B cell (primary cell): ENCODE data around the gene KLHL33. TPM values are rescaled to one million over a fixed set of nuclear protein-coding genes. Genes with fewer than 3 reads are reported as not detected.
A peak's percentile ranks its signal among the peaks of the same experiment; 100 is the strongest.

ENCODE experiments used
- ATAC-seq: fragments of 200-7000 bp; cut with Tn5 transposase; one replicate; pipeline ENCODE4 v1.10.0; 2021; ENCODE audit warnings: low read depth, mild to moderate bottlenecking, moderate number of reproducible peaks, moderate library complexity
- CTCF ChIA-PET: fragments of 350-600 bp; sonication (Branson Sonifier 250); formaldehyde crosslinking; loops from one replicate; lab custom pipeline; 2021; ENCODE audit warnings: antibody characterized with exemption, inconsistent platforms; lab: Charles Lee
- POLR2A ChIA-PET: fragments of 350-600 bp; sonication (Branson Sonifier 250); formaldehyde crosslinking; loops from one replicate; lab custom pipeline; 2021; ENCODE audit warnings: antibody characterized with exemption; lab: Charles Lee
- DNase-seq: peaks from one replicate; pipeline ENCODE4 v3.0.0; 2013
- H2AFZ ChIP-seq: 2 replicates; pipeline ENCODE4 v1.6.1; 2012; ENCODE audit warnings: mild to moderate bottlenecking, low read depth, low read length; ENCODE audit not compliant: insufficient read depth, poor library complexity, severe bottlenecking
- H3K27ac ChIP-seq, 2 donors: 1 replicate in 1 of 2; 2 replicates in 1 of 2; pipeline ENCODE4 v1.5.1; 2012 to 2013; ENCODE audit warnings: low read length in 2 of 2, mild to moderate bottlenecking in 2 of 2, moderate library complexity in 1 of 2
- H3K27me3 ChIP-seq, 4 experiments: fragments of 200-600 bp in 1 of 4; sonication (generic) in 1 of 4; replicated peaks in 1 of 4; 1 replicate in 2 of 4; 2 replicates in 2 of 4; pipeline versions ENCODE4 v1.6.1 to v1.7.0; 2013 to 2016; ENCODE audit warnings: low read length in 3 of 4, mild to moderate bottlenecking in 2 of 4, mixed read lengths in 1 of 4, moderate library complexity in 1 of 4; ENCODE audit not compliant: insufficient read depth in 4 of 4, control insufficient read depth in 3 of 4; ENCODE audit errors: control extremely low read depth in 1 of 4
- H3K36me3 ChIP-seq, 2 experiments: replicated peaks in 1 of 2; 1 replicate in 1 of 2; 2 replicates in 1 of 2; pipeline versions ENCODE4 v1.6.1 to v1.7.1; 2013; ENCODE audit warnings: low read length in 1 of 2; ENCODE audit not compliant: insufficient read depth in 2 of 2, control insufficient read depth in 1 of 2; ENCODE audit errors: control extremely low read depth in 1 of 2, extremely low read depth in 1 of 2
- H3K4me1 ChIP-seq, 2 donors: fragments of 200-600 bp in 1 of 2; sonication (generic) in 1 of 2; 1 replicate in 1 of 2; 2 replicates in 1 of 2; pipeline versions ENCODE4 v1.5.1 to v1.6.1; 2013 to 2017; ENCODE audit warnings: low read length in 2 of 2; ENCODE audit not compliant: control insufficient read depth in 2 of 2, insufficient read depth in 2 of 2
- H3K4me2 ChIP-seq: replicated peaks from 2 replicates; pipeline ENCODE3; 2012; ENCODE audit warnings: mild to moderate bottlenecking, low read depth, low read length; ENCODE audit not compliant: poor library complexity, severe bottlenecking
- H3K4me3 ChIP-seq, 5 experiments: fragments of 200-600 bp in 1 of 5; sonication (generic) in 1 of 5; 1 replicate in 3 of 5; 2 replicates in 2 of 5; pipeline versions ENCODE4 v1.5.1 to v1.7.0; 2011 to 2016; ENCODE audit warnings: low read length in 4 of 5, mild to moderate bottlenecking in 4 of 5, low read depth in 2 of 5, control low read depth in 1 of 5, moderate library complexity in 1 of 5; ENCODE audit not compliant: insufficient read depth in 1 of 5; ENCODE audit errors: control extremely low read depth in 1 of 5, extremely low read depth in 1 of 5
- H3K79me2 ChIP-seq: fragments of 200-600 bp; sonication (generic); one replicate; pipeline ENCODE4 v1.6.0; 2016; ENCODE audit warnings: low read length; ENCODE audit not compliant: control insufficient read depth, insufficient read depth
- H3K9ac ChIP-seq: fragments of 200-600 bp; sonication (generic); 2 replicates; pipeline ENCODE4 v1.6.1; 2017; ENCODE audit warnings: mild to moderate bottlenecking, low read length, moderate library complexity
- H3K9me3 ChIP-seq, 3 donors: one replicate each; pipeline versions ENCODE4 v1.6.1 to v1.7.1; 2013; ENCODE audit warnings: low read length in 2 of 3; ENCODE audit not compliant: control insufficient read depth in 2 of 3, insufficient read depth in 1 of 3; ENCODE audit errors: control extremely low read depth in 1 of 3
- H4K20me1 ChIP-seq: 2 replicates; pipeline ENCODE4 v1.6.0; 2012; ENCODE audit warnings: mild to moderate bottlenecking, low read length; ENCODE audit not compliant: insufficient read depth, control insufficient read depth, poor library complexity, severe bottlenecking
- H3K27ac Mint-ChIP-seq: one replicate; pipeline ENCODE4 v1.8.0; 2021; ENCODE audit warnings: mixed read lengths
- H3K27me3 Mint-ChIP-seq: one replicate; pipeline ENCODE4 v1.8.0; 2021; ENCODE audit warnings: mixed read lengths
- H3K4me1 Mint-ChIP-seq: one replicate; pipeline ENCODE4 v1.8.0; 2021; ENCODE audit warnings: mixed read lengths
- H3K4me3 Mint-ChIP-seq: one replicate; pipeline ENCODE4 v1.8.0; 2021; ENCODE audit warnings: mixed read lengths
- H3K9me3 Mint-ChIP-seq: one replicate; pipeline ENCODE4 v1.8.0; 2022; ENCODE audit warnings: mixed read lengths; ENCODE audit not compliant: insufficient read depth
- CTCF ChIP-seq: fragments of 200-600 bp; IDR thresholded peaks from one replicate; pipeline ENCODE4 v1.8.0; 2022; ENCODE audit warnings: antibody characterized with exemption, mild to moderate bottlenecking
- EZH2 ChIP-seq: IDR thresholded peaks from 2 replicates; pipeline ENCODE4 v1.6.1; 2012; ENCODE audit warnings: borderline replicate concordance, low read depth, mild to moderate bottlenecking, moderate library complexity, low read length; ENCODE audit not compliant: insufficient read depth, poor library complexity, severe bottlenecking
- WGBS: methylation state at CpG from one replicate; pipeline ENCODE4 v1.1.5; 2013; ENCODE audit warnings: missing lambda C conversion rate; ENCODE audit not compliant: insufficient coverage; 5-methylcytosine and 5-hydroxymethylcytosine counted together
- intact Hi-C: fragments of 100-400 bp; cut with micrococcal nuclease; formaldehyde crosslinking; loops from one replicate; pipeline ENCODE4 v1.10.0; 2022
- polyA plus RNA-seq: library from polyadenylated mRNA; depleted of rRNA; stranded (reverse); fragments of >200 nt; gene quantifications from 2 replicates; pipeline ENCODE4 v1.2.3, GENCODE V29; 2012
- total RNA-seq, 2 donors: library from RNA; stranded (reverse); fragments of 120-200 nt in 1 of 2; gene quantifications; 1 replicate in 1 of 2; 2 replicates in 1 of 2; pipeline versions ENCODE4 v1.2.3 to v1.2.4, GENCODE V29; 2013 to 2022

The KLHL33 gene
- total and polyA plus RNA-seq, 2 donors (not counting 1 experiment from before 2014, with no cell fraction given): 0.20 to 0.25 TPM

- H3K4me1 ChIP-seq: peaks cover 41 to 49% of the 10 kb centered on the region in 2 donors
- no peaks in the 10 kb centered on the region for H3K27me3 ChIP-seq
- intact Hi-C loops: no loop called here
- ATAC-seq: no peak
- peak overlapping the region; percentile 89 for H3K27ac ChIP-seq
- peaks cover 10% of the 10 kb centered on the region for H3K79me2 ChIP-seq
- H3K4me2 ChIP-seq: peak overlapping the region; percentile 71
- Mint-ChIP-seq H3K4me1 (peaks cover 58% of the 10 kb centered on the region), H3K9me3 (no peaks in the 10 kb centered on the region), H3K27ac (peak overlapping the region; percentile 98), H3K27me3 (no peaks in the 10 kb centered on the region), H3K4me3 (peak overlapping the region; percentile 83)
- H3K9ac ChIP-seq: peak overlapping the region; percentile 46
- no peaks in the 10 kb centered on the region for H3K36me3 ChIP-seq
- peak overlapping the region in 1 of 5 experiments; percentile 46 for H3K4me3 ChIP-seq
- ChIA-PET POLR2A (no interaction called here), CTCF (interaction anchor here (0.6 to 3.6 kb wide), 5 partner anchors 13 to 542 kb away, joined by 3 to 24 read pairs (median 4); no protein-coding TSS in a partner anchor)
- WGBS: 6% methylated on average over 3 of the region's 5 CpGs
- H2AFZ ChIP-seq: peak overlapping the region; percentile 74
- H3K9me3 ChIP-seq: peaks cover 0 to 11% (median 0%) of the 10 kb centered on the region in 3 donors
- DNase-seq: no peak
- no peaks in the 10 kb centered on the region for H4K20me1 ChIP-seq
- no peak for TF ChIP-seq EZH2
- TF ChIP-seq CTCF: no peak
Measured at GRCh38 chr14:20428802-20429201, 7.2 kb downstream of the KLHL33 start.

GRCh38 chr14:20428010-20428365 is 8.0 kb downstream of the KLHL33 start:
- peak overlapping the region; percentile 89 for H3K27ac ChIP-seq
- Mint-ChIP-seq H3K9me3 (no peaks in the 10 kb centered on the region), H3K4me1 (peaks cover 60% of the 10 kb centered on the region), H3K27me3 (no peaks in the 10 kb centered on the region), H3K27ac (peak overlapping the region; percentile 98), H3K4me3 (peak overlapping the region; percentile 83)
- no peaks in the 10 kb centered on the region for H3K27me3 ChIP-seq
- ChIA-PET CTCF (interaction anchor here (1.0 to 3.6 kb wide), 4 partner anchors 12 to 543 kb away, joined by 3 to 24 read pairs (median 4); no protein-coding TSS in a partner anchor), POLR2A (no interaction called here)
- peaks cover 41 to 49% of the 10 kb centered on the region in 2 donors for H3K4me1 ChIP-seq
- H3K4me2 ChIP-seq: peak overlapping the region; percentile 71
- WGBS: 25% methylated on average over 2 of the region's 5 CpGs
- no peak for DNase-seq
- H3K36me3 ChIP-seq: no peaks in the 10 kb centered on the region
- ATAC-seq: peak; percentile 18
- intact Hi-C loops: no loop called here
- H4K20me1 ChIP-seq: no peaks in the 10 kb centered on the region
- peaks cover 10% of the 10 kb centered on the region for H3K79me2 ChIP-seq
- peak overlapping the region; percentile 74 for H2AFZ ChIP-seq
- no peak for TF ChIP-seq EZH2
- no peak for TF ChIP-seq CTCF
- peak overlapping the region in 4 of 5 experiments; percentile 9 to 46 (median 32) for H3K4me3 ChIP-seq
- peak overlapping the region; percentile 46 for H3K9ac ChIP-seq
- H3K9me3 ChIP-seq: peaks cover 0 to 11% (median 0%) of the 10 kb centered on the region in 3 donors
